Measurements from ENCODE around the gene GHSR. TPM values are rescaled to one million over a fixed set of nuclear protein-coding genes. Genes with fewer than 3 reads are reported as not detected.
A peak's percentile ranks its signal among the peaks of the same experiment; 100 is the strongest.

The GHSR gene
- total RNA-seq = not detected in 2 replicates

- no peak for DNase-seq (ENCODE audit: low read depth)
Measured at GRCh38 chr3:172447611-172448579, at the start of gene GHSR. Gene GHSR, minus strand, starts transcription at chr3:172448456. Its CDS starts 43 bp downstream, at chr3:172448413.

GRCh38 chr3:172490198-172490669 is 42.0 kb upstream of the GHSR start:
- DNase-seq (ENCODE audit: low read depth) = peak; percentile 66

DNA sequence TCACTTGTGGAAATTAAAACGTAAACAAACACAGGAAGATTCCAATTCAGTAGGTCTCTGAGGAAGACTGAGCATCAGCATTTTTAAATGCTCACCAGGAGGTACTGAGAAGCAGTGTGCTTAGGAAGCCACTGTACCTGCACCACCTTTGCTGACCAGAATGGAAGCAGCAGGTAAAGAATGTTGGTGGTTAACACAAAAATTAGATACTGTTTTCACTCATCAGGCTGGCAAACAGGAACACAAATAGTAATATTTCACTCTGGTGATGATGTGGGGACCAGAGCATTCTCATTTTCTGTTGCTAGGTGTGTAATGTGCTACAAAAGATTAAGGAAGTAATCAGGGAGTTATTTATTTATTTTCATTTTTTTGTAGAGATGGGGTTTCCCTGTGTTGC is 29.9 kb upstream of the GHSR start:
- DNase-seq (ENCODE audit: low read depth) = no peak

DNA sequence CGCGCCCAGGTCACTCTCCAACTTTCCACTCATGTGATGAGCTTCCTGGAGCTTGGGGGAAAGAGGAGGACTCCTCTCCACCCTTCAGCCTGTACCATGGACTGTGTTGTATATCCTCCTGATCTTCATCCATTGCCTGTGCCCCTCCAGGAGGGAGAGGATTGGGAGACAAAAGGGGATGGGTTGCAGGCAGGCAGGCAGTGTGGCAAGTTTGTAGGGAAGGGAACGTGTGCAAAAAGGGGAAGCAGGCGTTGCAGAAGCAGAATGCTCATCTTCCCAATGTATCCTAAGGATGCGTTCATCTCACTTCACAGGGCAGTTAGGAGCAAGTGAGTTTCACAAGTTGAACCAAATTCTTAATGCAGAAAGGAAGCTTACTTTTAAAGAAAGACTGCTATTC is 28.1 kb upstream of the GHSR start:
- DNase-seq (ENCODE audit: low read depth) = no peak

DNA sequence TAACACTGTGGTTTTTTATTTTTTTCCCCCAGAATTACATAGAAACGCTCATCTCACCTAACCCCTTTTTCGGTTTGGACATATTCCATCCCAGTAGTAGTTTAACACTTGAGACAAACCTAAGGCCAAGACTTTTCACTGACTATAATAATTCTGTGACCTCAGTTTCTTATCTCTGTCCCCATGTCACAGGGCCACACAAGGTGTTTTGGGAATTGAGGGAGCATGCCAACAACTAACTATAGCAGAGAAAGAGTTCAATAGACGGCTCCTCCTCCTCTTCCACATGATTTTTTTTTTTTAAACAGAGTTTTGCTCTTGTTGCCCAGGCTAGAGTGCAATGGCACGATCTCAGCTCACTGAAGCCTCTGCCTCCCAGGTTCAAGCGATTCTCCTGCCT is 27.4 kb upstream of the GHSR start:
- DNase-seq (ENCODE audit: low read depth) = no peak

GRCh38 chr3:172471903-172472302 is 23.6 kb upstream of the GHSR start:
- DNase-seq (ENCODE audit: low read depth) = no peak

DNA sequence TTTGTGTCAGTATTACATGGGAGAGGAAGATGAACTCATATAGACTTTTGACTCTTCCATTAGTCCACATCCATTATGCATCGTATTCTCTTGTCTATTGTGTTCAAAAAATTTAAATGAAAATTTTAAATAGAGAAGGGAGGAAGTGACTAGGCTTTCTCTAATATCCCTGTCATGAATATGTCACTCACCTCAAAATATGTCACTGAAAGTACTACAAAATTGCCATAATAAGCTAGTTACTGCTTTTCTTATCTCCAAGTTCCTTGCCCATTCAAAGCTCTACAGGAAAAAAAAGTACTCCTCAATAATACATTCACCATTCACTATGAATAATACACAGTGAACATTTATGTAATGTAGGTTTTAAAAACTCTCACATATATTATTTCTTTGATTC is 22.3 kb upstream of the GHSR start:
- no peak for DNase-seq (ENCODE audit: low read depth)

- DNase-seq (ENCODE audit: low read depth) = peak; percentile 99
Measured at GRCh38 chr3:172467170-172467824, 19.0 kb upstream of the GHSR start.

DNA sequence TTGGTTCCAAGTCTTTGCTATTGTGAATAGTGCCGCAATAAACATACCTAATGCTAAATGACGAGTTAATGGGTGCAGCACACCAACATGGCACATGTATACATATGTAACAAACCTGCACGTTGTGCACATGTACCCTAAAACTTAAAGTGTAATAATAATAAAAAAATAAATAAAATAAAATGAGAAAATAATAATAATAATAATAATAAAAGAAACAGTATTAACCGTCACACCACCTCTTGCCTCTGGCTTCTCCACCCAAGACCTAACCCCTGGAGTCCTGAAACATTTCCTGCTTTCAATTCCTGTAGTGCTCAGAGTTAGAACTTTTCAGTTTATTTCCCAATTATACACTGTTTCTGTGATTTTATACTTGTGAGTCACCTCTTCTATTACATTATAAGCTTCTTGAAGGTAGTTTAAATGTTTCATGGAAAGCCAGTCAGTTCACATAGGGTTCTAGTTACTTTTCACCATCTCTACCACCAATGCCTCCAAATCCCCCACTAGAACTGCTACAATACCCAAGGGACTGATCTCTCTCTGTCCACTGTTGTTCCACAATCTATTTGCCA is 18.4 kb upstream of the GHSR start:
- peak; percentile 71 for DNase-seq (ENCODE audit: low read depth)

- DNase-seq (ENCODE audit: low read depth) = no peak
Measured at GRCh38 chr3:172465281-172465680, 17.0 kb upstream of the GHSR start.

- DNase-seq (ENCODE audit: low read depth) = no peak
Measured at GRCh38 chr3:172464306-172464705, 16.1 kb upstream of the GHSR start.

GRCh38 chr3:172461530-172462138 is 13.4 kb upstream of the GHSR start:
- DNase-seq (ENCODE audit: low read depth) = peak; percentile 40

- no peak for DNase-seq (ENCODE audit: low read depth)
Measured at GRCh38 chr3:172456404-172456803, 8.1 kb upstream of the GHSR start.

DNA sequence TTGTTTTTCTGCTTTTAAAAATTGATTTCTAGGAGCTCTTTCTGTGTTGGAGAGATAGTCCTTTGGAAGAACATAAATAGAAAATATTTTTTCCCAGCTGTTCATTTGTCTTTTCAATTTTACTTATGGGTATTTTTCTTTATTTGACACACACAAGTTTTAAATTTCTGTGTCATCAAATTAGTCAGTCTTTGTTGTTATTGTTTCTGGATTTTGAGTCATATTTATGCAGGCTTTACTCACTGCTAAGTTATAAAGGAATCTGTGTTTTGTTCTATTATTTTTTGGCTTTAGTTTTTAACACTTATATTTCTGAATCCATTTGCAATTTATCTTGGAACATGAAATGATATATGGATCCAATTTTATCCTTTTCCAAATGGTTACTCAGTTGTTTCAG is 5.9 kb upstream of the GHSR start:
- DNase-seq (ENCODE audit: low read depth) = no peak

DNA sequence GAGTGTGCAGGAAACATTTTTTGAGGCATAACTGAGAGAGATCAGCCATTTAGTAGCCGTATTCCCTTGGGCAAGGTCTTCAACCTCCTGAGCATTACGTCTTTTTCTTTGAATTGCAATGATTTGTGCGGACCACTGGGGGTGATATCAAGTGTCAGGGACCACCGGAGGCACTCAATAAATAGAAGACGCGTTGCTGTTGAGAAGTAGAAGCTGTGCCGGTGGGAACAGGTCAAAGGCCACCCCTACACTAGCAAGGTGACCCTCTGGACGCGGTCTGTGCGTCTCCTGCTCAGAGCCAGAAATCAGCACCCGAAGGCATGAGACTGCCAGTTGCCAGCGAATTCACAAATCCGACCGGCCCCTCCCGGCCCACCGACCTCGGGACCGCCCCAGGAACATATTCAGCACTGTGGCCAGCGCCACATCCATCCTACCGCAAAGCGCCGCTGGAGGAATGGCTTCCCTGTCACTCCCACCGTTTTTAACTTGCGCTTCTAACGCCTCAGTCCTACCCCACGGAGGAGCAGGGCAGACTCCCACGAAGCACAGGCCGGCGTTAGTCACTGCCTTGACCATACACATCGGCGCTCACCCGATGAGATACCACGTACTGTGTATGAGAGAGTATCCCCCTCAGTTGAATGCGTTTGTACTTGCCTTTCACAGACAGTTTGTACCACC is 1.4 kb upstream of the GHSR start:
- DNase-seq (ENCODE audit: low read depth) = peak; percentile 29

- no peak for DNase-seq (ENCODE audit: low read depth)
Measured at GRCh38 chr3:172448661-172449465, 607 bp upstream of the GHSR start.

DNA sequence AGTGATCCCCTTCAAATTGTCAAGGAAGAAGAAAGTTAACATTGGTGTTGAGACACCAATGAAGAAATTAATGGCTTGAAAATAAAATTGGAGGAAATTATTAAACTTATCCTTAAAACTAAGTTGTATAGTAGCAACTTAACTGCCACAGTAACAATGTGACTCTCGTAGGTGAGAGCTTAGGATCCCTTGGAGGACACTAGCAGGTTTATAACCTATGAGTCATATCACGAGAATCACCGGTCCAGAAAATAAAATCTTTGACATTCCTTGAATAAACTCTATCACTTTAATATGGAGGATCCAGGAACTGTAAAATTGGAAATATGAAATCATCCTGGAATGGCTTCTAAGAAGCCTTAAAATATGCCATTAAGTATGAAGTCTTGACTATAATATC is 2.1 kb downstream of the GHSR start:
- DNase-seq (ENCODE audit: low read depth) = no peak

GRCh38 chr3:172444821-172445220 is 3.4 kb downstream of the GHSR start:
- no peak for DNase-seq (ENCODE audit: low read depth)

- no peak for DNase-seq (ENCODE audit: low read depth)
Measured at GRCh38 chr3:172442606-172443005, 5.7 kb downstream of the GHSR start.

- DNase-seq (ENCODE audit: low read depth) = no peak
Measured at GRCh38 chr3:172441581-172441980, 6.7 kb downstream of the GHSR start.

GRCh38 chr3:172438186-172438585 is 10.1 kb downstream of the GHSR start:
- no peak for DNase-seq (ENCODE audit: low read depth)

All from renal cortical epithelial cell (primary cell).